ENCODE measurements around the gene UCK2. TPM values are rescaled to one million over a fixed set of nuclear protein-coding genes. Genes with fewer than 3 reads are reported as not detected.

Gene UCK2
- total RNA-seq, 2 experiments from 2014 or later, result 66.5 to 72.2 TPM

DNA sequence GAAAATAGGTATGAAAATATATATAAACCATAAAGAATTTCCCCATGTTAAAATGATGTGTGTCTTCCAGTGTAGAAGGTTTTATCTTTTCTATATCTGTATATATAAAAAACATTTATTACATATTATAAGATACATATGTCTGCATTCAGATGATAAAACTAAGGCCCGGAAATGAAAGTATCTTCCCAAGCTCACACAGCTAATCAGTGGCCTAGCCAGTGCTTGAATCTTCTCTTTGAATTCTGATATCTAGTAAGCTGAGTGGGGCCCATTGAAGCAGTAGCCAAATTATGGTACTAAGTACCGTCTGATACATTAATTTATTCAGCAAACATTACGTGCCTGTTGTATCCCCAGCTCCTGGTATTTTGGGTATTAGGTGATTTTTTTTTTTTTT, 28.6 kb downstream of the UCK2 start:
- Mint-ChIP-seq H3K27me3 (no peaks in the 10 kb centered on the region), H3K9me3 (no peaks in the 10 kb centered on the region), H3K27ac (no peak overlapping the region), H3K4me3 (no peak overlapping the region), H3K4me1 (ENCODE audit: low read depth) (peaks cover 25% of the 10 kb centered on the region), H3K36me3 (ENCODE audit: low read depth) (peaks cover 8% of the 10 kb centered on the region)
- DNase-seq (no peak), ATAC-seq (no peak)
- CTCF ChIA-PET, result interaction anchor here (2.1 kb wide), 1 partner anchor 29 kb away, joined by 4 read pairs; the partner anchor contains the start of gene UCK2
- intact Hi-C loops (cut with micrococcal nuclease), result no loop called here
- TF ChIP-seq, protein P1, sequence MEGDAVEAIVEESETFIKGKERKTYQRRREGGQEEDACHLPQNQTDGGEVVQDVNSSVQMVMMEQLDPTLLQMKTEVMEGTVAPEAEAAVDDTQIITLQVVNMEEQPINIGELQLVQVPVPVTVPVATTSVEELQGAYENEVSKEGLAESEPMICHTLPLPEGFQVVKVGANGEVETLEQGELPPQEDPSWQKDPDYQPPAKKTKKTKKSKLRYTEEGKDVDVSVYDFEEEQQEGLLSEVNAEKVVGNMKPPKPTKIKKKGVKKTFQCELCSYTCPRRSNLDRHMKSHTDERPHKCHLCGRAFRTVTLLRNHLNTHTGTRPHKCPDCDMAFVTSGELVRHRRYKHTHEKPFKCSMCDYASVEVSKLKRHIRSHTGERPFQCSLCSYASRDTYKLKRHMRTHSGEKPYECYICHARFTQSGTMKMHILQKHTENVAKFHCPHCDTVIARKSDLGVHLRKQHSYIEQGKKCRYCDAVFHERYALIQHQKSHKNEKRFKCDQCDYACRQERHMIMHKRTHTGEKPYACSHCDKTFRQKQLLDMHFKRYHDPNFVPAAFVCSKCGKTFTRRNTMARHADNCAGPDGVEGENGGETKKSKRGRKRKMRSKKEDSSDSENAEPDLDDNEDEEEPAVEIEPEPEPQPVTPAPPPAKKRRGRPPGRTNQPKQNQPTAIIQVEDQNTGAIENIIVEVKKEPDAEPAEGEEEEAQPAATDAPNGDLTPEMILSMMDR (IDR thresholded peaks at IDR 0.05), result no peak
- POLR2A ChIA-PET, result no interaction called here

DNA sequence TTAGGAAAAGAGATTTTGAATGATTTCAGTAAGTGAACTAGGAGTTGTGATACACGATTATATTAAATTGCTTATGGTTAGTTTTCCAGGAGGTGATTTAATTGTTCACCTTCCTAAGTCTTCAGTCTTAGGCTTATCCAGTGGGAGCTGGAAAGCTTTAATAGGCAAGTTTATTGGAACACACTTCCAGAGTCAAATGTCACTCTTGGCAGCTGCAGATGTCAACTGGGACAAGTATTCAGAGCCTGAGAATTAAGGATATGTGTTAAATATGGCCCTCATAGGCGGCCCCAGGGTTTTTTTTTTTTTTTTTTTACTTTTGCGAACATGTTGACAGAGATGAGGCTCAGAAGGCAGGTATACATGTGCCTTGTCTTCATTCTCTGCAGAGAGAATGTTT, 29.2 kb downstream of the UCK2 start:
- no peak overlapping the region for H3K4me3 Mint-ChIP-seq
- no peaks in the 10 kb centered on the region for H3K27me3 Mint-ChIP-seq
- ChIA-PET CTCF (interaction anchor here (2.1 kb wide), 1 partner anchor 29 kb away, joined by 4 read pairs; the partner anchor contains the start of gene UCK2), POLR2A (no interaction called here)
- intact Hi-C loops (cut with micrococcal nuclease), result no loop called here
- H3K9me3 Mint-ChIP-seq, result no peaks in the 10 kb centered on the region
- TF ChIP-seq, protein P1 (IDR thresholded peaks at IDR 0.05), result no peak
- H3K4me1 Mint-ChIP-seq (ENCODE audit: low read depth), result peaks cover 20% of the 10 kb centered on the region
- DNase-seq, result no peak
- H3K27ac Mint-ChIP-seq, result no peak overlapping the region
- no peak for ATAC-seq
- H3K36me3 Mint-ChIP-seq (ENCODE audit: low read depth), result peaks cover 5% of the 10 kb centered on the region

DNA sequence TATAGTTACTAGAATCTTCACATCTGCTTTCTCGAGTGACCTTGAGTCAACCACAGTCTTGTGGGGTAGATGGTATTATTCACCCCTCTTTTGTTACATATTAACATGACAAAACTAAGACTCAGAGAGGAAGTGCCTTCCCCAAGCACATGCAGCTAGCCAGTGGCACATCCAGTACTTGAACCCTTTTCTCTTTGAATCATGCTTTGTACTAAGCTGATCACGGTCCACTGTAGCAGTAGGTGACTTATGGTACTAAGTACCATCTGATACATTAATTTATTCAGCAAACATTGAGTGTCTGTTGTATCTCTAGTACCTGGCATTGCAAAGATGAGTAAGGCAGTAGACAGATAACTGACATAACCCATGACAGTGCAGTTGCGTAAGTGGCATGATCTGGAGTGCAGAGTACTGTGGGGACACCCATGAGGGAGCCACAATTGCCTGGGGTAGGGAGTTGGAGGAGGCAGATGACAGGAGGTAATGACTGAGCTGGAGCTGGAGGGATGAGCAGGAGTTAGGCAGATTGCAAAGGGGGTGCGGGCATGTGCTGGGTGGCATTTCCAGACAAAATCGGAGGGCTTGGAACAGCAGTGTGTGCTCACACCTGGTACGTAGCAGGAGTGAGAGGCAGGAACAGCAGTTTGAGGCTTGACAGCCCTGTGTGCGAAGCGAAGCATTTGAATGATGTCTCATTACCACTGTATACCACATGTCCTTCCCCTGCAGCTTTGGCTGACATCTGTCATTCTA, 29.8 kb downstream of the UCK2 start:
- Mint-ChIP-seq H3K4me3 (no peak overlapping the region), H3K9me3 (no peaks in the 10 kb centered on the region), H3K27me3 (no peaks in the 10 kb centered on the region), H3K27ac (no peak overlapping the region), H3K36me3 (ENCODE audit: low read depth) (peaks cover 1% of the 10 kb centered on the region), H3K4me1 (ENCODE audit: low read depth) (peaks cover 15% of the 10 kb centered on the region)
- intact Hi-C loops (cut with micrococcal nuclease), result no loop called here
- CTCF ChIA-PET, result no interaction called here
- DNase-seq (no peak), ATAC-seq (no peak)
- TF ChIP-seq, protein P1 (IDR thresholded peaks at IDR 0.05), result no peak
- POLR2A ChIA-PET, result no interaction called here

DNA sequence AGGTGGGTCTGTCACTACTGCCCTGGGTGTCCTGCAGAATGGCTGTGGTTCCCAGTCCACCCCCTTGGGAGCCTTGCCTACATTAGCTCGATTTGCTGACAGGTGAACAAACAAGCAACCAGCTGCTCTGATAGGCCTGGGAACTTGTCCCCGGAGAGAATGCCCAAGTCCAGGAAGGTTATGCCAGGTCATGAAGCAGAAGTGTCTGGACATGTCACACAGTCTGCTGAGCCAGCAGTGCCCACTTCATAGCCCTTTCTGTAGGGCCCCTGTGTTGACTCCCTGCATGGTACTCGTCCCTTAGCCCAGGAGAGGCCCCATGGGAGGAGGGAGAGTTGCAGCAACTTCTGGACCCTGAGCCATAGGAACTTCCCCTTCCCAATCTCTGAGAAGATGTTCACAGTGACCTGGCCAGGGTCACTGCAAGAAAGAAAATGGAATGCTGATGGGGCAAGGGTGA, 31.0 kb downstream of the UCK2 start:
- no peaks in the 10 kb centered on the region for H3K9me3 Mint-ChIP-seq
- no peak overlapping the region for H3K4me3 Mint-ChIP-seq
- H3K27me3 Mint-ChIP-seq, result no peaks in the 10 kb centered on the region
- H3K27ac Mint-ChIP-seq, result no peak overlapping the region
- no peak for DNase-seq
- TF ChIP-seq, protein P1 (IDR thresholded peaks at IDR 0.05), result no peak
- no peak for ATAC-seq
- CTCF ChIA-PET, result no interaction called here
- peaks cover 1% of the 10 kb centered on the region for H3K36me3 Mint-ChIP-seq (ENCODE audit: low read depth)
- H3K4me1 Mint-ChIP-seq (ENCODE audit: low read depth), result peaks cover 11% of the 10 kb centered on the region
- intact Hi-C loops (cut with micrococcal nuclease), result no loop called here
- POLR2A ChIA-PET, result no interaction called here
